NCI-H2107 treated with DMSO at 0.1 percent for 48 hours (cell line): ENCODE measurements around the gene CYP17A1.

Experiments
- DNase-seq: peaks from one replicate; lab custom pipeline; 2025; ENCODE audit not compliant: unreplicated experiment; lab: John Stamatoyannopoulos, UW

The CYP17A1 gene

DNA sequence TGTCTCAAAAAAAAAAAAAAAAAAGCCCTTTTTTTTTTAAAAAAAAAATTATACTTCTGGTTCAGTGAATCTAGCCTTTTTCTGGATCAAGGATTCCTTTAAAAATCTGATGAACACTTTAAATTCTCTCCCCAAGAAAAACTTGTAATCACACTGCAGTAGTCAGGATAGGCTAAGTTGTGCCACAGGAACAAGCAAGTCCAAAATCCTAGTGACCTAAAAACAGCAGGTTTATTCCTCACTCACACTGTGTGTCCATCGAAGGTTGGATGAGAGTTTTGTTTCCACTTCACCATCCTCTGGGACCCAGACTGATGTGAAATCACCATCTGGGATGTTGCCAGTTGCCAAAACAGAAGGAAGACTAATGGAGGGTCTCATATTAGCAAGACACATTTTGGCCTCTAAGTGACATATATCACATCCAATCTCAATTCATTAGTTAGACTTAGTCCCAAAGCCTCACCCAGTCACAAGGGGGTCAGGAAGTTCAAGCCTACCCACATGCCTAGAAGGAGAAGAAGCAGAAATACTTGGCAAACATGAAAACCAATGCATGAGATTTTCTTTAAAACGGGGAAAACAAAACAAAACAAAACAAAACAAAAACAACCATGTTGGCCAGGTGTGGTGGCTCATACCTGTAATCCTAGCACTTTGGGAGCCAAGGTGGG, 32.7 kb downstream of the CYP17A1 start:
- DNase-seq: no peak

DNA sequence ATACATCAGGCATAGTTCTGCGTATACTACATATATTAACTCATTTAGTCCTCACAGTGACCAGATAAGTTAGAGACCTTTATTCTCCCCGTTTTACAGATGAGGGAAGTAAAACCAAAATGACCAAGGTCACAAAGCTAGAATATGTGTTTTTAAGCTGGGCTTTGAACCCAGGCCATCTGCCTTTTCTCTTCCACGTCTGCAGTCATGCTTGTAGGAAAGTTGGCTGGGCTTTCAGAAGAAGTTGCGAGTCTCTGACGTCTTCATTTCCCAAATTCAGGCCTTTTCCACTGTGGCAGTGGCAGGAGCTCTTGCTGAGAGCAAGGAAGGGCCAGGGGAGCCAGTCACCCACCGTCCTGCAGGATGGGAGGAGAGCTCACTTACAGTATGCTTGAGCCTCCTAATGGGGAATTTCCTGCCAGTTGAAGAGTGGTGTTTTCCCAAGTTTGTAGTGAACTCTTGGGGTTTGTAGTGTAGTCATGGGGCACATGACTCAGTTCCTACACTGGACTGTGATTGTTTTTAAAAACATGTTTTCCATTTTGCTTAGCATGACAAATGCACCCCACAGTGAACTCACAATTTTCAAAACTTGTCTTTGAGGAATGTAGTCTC, 34.2 kb downstream of the CYP17A1 start:
- no peak for DNase-seq

GRCh38 chr10:102801978-102802377, 35.2 kb downstream of the CYP17A1 start:
- no peak for DNase-seq

DNA sequence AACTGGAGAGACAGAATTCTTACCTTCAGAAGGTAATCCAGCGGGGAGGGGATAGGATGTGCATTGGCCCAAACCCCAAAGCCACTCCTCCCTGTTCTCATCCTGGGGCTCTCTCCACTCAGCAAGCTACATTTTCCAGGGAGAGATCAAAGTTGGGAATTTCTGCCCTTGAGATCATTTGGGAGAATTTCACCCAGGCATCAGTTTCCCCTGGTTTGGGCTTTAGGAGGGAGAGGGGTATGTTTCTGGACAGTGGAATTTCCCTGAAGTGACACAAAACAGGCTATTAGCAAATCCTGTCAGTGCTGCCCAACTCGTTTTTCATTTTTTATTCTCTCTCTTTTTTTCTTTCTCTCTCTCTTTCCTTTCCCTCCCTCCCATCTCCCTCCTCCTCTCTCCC, 35.7 kb downstream of the CYP17A1 start:
- no peak for DNase-seq

- no peak for DNase-seq
Observed at GRCh38 chr10:102800611-102801335, 36.4 kb downstream of the CYP17A1 start.

GRCh38 chr10:102799691-102800471, 37.3 kb downstream of the CYP17A1 start:
- DNase-seq: no peak

DNA sequence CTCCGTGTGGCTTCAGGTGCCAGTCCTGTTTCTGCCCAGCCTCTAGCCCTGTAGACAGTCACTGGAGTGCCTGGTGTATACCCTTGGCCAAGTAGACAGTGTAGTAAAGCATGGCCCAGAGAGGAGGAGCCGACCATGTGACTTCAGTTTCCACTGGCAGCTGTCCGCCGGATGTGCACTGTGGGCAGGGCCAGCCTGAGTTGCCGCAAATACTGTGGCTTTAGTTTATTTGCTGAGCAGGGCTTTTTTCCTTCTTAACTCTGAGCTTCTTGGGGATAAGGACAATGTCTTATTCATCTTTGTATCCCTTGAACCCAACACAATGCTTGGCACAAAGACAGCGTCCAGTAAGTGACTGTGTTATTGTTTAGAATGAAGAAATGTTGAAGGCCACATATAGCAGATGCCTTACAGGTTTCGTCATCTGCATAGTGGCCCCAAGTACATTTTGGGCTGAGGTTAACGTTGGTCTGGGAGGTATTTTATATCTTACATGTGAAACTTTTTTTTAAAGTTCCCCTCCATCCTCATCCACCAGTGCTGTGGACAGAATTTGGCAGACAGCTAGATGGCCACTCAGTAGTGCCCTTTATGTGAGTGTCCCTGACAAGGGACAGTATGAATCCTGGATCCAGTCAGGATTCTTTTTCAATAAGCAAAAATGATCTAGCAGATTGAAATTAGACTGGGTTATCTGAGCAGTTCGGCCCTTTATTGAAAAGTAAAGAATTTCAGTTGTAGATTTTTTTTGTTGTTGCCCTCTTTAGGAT, 40.6 kb downstream of the CYP17A1 start:
- no peak for DNase-seq

- DNase-seq: no peak
Observed at GRCh38 chr10:102795453-102796406, 41.5 kb downstream of the CYP17A1 start.

GRCh38 chr10:102791754-102792395, 45.3 kb downstream of the CYP17A1 start:
- no peak for DNase-seq

DNA sequence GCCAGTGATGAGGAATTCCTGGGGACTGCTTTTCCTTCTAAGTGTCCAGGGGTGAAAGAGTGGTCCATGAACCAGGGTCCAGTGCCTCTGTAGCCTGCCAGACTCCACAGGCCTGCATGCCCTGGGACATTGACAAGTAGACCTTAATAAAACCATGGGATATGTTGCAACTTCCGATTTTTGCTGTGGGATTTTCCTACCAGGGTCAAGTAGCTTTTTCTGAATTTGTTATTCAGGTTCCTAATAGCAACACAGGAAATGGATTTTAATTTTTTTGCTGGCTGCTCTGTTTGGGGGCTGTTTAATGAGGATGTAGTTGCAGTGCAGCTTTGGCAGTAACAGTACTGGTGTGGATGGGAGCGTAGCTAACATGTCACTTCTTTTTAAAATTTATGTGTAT, 51.4 kb downstream of the CYP17A1 start:
- no peak for DNase-seq

DNA sequence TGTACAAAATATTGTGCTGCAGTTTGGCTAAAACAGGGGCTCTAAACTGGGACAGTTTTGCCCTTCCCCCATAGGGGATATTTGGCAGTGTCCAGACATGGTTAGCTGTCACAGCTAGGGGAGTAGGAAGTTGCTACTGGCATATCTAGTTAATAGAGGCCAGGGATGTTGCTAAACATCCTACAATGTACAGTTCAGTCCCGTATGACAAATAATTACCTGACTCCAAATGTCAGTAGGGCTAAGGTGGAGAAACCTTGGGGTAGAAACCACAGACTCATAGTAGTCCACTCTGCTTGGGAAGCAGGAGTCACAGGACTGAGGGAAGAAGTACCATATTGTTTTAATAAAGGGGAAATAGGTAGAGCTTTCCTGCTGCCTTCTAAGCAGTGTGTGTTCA, 53.6 kb downstream of the CYP17A1 start:
- DNase-seq: no peak

DNA sequence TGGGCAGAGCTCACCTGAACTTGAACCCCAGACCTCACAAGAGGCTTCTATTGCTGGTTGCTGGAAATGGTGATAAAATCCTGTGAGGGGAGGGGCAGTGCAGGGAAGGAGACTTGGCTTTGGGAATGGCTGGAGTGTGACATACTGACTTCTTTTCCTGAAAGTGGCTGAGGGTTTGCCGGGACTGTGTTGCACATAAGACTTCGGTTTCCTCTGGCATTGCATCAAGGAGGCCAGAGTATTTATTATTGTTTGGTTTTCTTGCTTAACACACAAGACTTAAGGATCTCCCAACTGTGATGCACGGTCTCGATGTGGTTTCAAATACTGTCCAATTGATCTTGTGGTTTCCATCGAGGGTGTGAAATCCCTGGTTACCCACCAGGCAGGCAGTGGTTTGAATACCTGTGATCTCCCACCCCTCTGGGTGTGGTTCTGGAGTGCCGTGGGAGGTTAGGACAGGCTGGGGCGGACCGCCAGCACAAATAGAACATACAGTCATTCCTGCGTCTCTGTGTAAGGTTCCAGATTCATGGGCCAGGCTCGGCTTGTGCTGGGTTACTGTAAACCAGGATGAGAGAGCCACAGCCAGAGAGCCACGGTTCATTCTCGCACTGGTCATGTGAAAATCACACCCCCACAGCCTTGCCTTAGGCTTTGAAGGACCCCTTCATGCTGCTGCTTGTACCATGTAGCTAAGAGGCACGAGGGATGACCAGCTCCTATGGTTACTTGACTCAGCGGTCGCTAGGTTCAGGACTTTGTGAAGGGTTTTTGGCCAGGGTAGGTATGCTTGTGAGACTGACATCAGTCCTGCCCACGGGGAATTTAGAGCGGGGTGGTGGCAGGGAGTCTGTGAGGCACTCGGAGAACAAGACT, 54.3 kb downstream of the CYP17A1 start:
- no peak for DNase-seq

DNA sequence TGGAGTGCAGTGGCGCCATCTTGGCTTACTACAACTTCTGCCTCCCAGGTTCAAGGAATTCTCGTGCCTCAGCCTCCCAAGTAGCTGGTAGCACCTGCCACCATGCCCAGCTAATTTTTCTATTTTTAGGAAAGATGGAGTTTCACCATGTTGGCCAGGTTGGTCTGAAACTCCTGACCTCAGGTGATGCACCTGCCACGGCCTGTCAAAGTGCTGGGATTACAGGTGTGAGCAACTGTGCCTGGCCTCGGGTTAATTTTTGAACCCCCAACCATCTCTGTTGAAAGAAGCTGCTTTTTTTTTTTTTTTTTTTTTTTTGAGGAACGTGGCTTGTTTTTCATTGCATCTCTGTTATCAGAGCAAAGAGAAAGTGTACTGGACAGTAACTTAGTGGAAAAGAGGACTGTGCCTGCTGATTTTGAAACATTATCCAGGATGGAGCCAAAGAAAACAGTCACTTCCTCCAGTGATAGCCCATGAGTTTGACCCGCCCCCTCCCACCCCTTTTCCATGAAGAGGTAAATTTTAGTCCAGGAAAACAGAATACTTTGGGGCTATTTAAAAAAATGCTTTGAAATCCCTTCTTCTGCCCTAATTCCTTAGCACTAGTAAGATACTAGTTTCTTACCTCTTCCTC, 55.2 kb downstream of the CYP17A1 start:
- no peak for DNase-seq

GRCh38 chr10:102781090-102781920, 55.9 kb downstream of the CYP17A1 start:
- DNase-seq: no peak
